ENCODE data around the gene UTS2B.

GRCh38 chr3:191237047-191237882 is 93.1 kb downstream of the UTS2B start:
- TF ChIP-seq CTCF (conservative IDR thresholded peaks at IDR 0.05): no peak
- TF ChIP-seq EZH2 (IDR thresholded peaks at IDR 0.05; ENCODE audit: low read depth): no peak

Measured in PC-9 (cell line).